Astrocyte of the spinal cord (primary cell): ENCODE measurements around the gene CADPS.
A peak's percentile ranks its signal among the peaks of the same experiment; 100 is the strongest.

Experiments used
- DNase-seq: peaks from one replicate; pipeline ENCODE4 v3.0.0; 2011; ENCODE audit warnings: low read depth, low spot score
- H3K4me3 ChIP-seq: 2 replicates; pipeline ENCODE4 v1.5.1; 2011; ENCODE audit warnings: low read depth, mild to moderate bottlenecking, low read length, moderate library complexity
- CTCF ChIP-seq: IDR thresholded peaks from 2 replicates; pipeline ENCODE4 v1.5.1; 2012; ENCODE audit warnings: low read depth, mild to moderate bottlenecking, low read length, inconsistent platforms
- in situ Hi-C: cut with HindIII; loops from 2 replicates; pipeline ENCODE4 v1.10.0; 2017; ENCODE audit warnings: low sequenced_read_pairs

The CADPS gene

GRCh38 chr3:62876064-62876463 is 848 bp upstream of the CADPS start:
- no peak for TF ChIP-seq CTCF
- in situ Hi-C loops, result no loop called here
- no peak overlapping the region for H3K4me3 ChIP-seq
- DNase-seq, result peak; percentile 56

- no peak overlapping the region for H3K4me3 ChIP-seq
- no peak for TF ChIP-seq CTCF
- in situ Hi-C loops, result no loop called here
- DNase-seq, result no peak
Observed at GRCh38 chr3:62875558-62876002, 364 bp upstream of the CADPS start.

GRCh38 chr3:62873761-62874710 is 1.2 kb downstream of the CADPS start:
- DNase-seq, result no peak
- H3K4me3 ChIP-seq, result peak overlapping the region; percentile 27
- TF ChIP-seq CTCF, result peak; percentile 13
- in situ Hi-C loops, result no loop called here

GRCh38 chr3:62873451-62873760 is 1.8 kb downstream of the CADPS start:
- no peak for TF ChIP-seq CTCF
- no peak overlapping the region for H3K4me3 ChIP-seq
- no peak for DNase-seq
- in situ Hi-C loops, result no loop called here

GRCh38 chr3:62872318-62872717 is 2.9 kb downstream of the CADPS start:
- in situ Hi-C loops, result no loop called here
- DNase-seq, result no peak
- TF ChIP-seq CTCF, result no peak
- no peak overlapping the region for H3K4me3 ChIP-seq

- in situ Hi-C loops, result no loop called here
- no peak for TF ChIP-seq CTCF
- DNase-seq, result peak; percentile 61
- no peak overlapping the region for H3K4me3 ChIP-seq
Observed at GRCh38 chr3:62870321-62870720, 4.9 kb downstream of the CADPS start.
